Mammary epithelial cell (primary cell): ENCODE results near the gene GREM1.

Experiments used
- EZH2 ChIP-seq: IDR thresholded peaks from 2 replicates; pipeline ENCODE4 v1.6.1; 2012; ENCODE audit warnings: low read length, inconsistent platforms, borderline replicate concordance
- TF ChIP-seq, protein P1 (sequence below), 2 donors: IDR thresholded peaks in 1 of 2; conservative IDR thresholded peaks in 1 of 2; 2 replicates each; pipeline ENCODE4 v1.5.1; 2011 to 2012; ENCODE audit warnings: inconsistent platforms in 2 of 2, low read length in 2 of 2, mild to moderate bottlenecking in 2 of 2, control low read depth in 1 of 2, low read depth in 1 of 2; ENCODE audit not compliant: insufficient read depth in 1 of 2; ENCODE audit errors: extremely low read depth in 1 of 2

DNA sequence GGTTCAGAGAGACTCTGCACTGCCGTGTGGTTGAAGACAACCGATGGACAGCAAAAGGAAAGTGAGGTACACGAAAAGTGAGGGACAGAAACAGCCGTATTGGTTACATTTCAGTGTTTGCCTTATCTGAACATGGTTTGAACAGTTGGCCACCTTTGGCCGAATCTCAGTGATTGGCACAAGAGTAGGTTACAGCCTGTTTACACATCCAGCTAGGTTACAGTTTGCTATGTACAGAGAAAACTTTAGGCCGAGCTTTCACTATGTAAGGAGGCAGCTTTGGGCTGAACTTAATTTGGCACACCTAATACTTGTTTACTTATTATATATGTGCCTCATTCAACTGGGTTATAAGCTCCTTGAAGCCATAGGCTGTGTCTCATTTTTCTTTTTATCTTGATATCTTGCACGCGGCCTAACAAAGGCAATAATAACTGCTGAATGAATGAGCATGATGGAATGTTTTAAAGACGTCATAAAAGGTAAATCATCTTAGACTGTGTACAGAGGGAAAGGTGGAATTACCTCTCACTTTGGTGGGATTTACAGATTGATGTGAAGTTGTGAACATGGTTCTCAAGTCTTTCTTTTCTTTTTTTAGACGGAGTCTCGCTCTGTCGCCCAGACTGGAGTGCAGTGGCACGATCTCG, 17.2 kb upstream of the GREM1 start:
- TF ChIP-seq, protein P1, sequence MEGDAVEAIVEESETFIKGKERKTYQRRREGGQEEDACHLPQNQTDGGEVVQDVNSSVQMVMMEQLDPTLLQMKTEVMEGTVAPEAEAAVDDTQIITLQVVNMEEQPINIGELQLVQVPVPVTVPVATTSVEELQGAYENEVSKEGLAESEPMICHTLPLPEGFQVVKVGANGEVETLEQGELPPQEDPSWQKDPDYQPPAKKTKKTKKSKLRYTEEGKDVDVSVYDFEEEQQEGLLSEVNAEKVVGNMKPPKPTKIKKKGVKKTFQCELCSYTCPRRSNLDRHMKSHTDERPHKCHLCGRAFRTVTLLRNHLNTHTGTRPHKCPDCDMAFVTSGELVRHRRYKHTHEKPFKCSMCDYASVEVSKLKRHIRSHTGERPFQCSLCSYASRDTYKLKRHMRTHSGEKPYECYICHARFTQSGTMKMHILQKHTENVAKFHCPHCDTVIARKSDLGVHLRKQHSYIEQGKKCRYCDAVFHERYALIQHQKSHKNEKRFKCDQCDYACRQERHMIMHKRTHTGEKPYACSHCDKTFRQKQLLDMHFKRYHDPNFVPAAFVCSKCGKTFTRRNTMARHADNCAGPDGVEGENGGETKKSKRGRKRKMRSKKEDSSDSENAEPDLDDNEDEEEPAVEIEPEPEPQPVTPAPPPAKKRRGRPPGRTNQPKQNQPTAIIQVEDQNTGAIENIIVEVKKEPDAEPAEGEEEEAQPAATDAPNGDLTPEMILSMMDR (conservative IDR thresholded peaks at IDR 0.05 in 1 of 2, IDR thresholded peaks at IDR 0.05 in 1 of 2; ENCODE audit: extremely low read depth in 1 of 2, insufficient read depth in 1 of 2, low read depth in 1 of 2, low read length in 2 of 2) = no peak
- TF ChIP-seq EZH2 = no peak
